OCI-M1 (cell line): ENCODE results near the gene PARN.
"Not testable (repeated sequence)": the region's sequence is repeated elsewhere in the genome, so short reads cannot be mapped to it uniquely, and the experiment has no call there.

Experiments
- DNase-seq: peaks from one replicate; lab custom pipeline; 2025; lab: John Stamatoyannopoulos, UW

The PARN gene

DNA sequence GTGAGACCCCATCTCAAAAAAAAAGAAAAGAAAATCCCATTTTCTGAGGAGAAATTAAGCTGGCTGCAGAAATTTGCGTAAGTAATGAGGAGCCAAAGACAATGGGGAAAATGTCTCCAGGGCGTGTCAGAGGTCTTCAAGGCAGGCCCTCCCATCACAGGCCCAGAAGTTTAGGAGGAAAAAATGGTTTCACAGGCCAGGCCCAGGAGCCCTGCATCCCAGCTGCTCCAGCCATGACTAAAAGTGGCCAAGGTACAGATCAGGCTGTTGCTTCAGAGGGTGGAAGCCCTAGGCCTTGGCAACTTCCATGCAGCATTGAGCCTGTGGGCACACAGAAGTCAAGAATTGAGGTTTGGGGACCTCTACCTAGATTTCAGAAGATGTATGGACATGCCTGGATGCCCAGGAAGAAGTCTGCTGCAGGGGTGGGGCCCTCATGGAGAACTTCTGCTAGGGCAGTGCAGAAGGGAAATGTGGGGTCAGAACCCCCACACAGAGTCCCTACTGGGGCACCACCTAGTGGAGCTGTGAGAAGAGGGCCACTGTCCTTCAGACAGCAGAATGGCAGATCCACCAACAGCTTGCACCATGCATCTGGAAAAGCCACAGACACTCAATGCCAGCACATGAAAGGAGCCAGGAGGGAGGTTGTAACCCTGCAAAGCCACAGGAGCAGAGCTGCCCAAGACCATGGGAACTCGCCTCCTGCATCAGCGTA is 55.2 kb downstream of the PARN start:
- not testable (repeated sequence) for DNase-seq

GRCh38 chr16:14572535-14572934 is 57.5 kb downstream of the PARN start:
- DNase-seq, result no peak

DNA sequence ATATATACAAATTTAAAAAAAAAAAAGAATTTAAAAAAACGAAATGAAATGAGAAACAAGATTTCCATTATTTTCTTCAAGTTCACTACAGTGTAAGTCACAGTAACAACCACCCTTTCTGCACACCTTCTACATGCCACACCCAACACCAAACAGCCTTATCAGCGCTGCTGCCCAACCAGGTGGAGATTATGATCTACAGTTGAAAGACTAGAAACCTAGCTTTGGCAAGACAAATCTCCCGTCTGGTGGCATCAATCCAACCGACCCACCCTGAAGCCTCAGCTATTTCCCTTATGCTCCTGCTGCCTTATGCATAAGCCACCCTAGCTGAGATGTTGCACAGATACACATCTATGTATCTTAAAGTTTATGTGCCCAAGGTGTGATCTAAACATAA is 60.8 kb downstream of the PARN start:
- no peak for DNase-seq

DNA sequence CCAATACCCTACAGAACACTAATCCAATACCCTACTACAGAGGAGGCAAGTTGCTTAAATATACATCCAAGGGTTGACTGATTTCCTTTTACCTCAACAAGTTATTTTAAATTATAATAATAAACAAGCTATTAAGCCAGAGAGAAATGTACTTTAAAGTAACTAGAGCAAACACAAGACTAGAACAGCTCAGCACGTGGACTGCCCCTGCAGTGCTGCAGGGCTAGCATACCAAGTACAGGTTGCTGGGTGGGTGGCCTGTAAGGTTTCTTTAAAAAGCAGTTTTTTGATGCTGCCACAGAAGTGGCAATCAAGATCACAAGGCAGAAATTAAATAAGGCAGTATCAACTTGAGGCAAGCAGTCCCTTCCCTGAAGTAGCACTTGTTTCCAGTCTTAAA is 63.5 kb downstream of the PARN start:
- DNase-seq, result no peak

DNA sequence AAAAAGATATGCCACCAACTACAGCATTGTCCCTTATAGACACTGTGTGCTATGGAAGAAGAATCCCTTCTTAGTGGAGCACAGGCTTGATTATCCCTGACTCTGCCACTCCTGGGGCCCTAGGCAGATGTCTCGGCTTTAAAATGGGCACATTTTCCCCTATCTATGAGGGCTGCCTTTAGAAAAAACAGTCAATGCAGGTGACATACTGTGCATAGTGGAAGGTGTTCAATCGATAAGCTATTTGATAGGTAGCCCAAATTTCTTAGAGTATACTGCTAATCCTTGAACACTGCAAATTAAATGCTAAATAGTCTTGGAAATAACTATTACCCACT is 64.4 kb downstream of the PARN start:
- DNase-seq, result no peak

GRCh38 chr16:14564861-14565687 is 65.0 kb downstream of the PARN start:
- no peak for DNase-seq

DNA sequence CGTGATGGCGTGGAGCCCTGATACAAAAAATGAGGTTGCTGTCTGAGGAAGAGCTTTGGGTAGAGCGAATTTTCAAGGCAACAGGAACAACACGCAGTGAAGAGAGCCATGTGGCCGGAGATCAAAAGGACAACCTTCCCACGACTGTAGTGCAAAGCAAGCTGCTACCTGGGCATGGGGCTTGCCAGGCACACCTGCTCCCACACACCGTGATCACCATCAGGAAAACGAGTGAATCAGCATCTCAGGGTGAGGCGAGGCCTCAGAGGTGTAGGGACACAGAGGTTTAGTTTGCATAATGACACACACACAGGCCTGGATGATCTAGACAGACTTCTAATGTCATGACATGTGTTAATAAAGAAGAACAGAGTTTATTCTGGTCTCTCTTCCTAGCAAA is 65.7 kb downstream of the PARN start:
- no peak for DNase-seq

DNA sequence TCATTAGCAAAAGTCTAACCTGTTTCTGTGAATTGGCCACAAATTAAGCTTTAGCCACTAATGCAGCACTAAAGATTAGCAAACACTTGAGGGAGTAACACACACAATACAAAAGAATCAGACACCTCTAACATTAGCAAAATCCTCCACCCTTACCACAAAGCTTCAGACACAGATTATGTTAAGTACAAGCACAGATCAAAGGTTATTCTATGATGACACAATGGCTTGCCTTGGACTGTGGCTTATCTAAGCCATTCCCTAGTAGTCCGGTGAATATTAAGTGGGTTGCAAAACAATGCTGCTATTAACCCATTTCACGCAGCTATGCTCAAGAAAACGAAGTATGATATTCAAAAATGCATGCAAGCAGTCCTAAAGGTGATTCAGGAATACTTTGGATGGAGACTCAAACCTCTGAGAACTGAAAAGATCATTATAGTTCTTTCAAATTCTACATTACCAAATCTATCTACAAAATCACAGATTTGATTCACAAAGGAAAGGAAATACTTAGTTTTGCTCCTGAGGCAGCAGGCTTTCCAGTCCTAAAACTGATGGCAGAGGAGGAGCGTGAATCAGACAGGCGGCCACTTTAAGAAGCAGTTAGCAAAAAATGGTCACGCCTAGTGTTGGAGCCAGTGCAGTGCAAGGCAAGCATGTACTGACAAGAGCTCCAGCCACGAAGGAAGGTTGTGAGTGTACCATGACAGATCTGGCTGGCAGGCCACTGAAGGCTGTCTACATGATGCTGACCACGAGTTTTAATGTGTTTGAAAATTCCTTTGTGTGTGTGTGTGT is 67.2 kb downstream of the PARN start:
- no peak for DNase-seq

DNA sequence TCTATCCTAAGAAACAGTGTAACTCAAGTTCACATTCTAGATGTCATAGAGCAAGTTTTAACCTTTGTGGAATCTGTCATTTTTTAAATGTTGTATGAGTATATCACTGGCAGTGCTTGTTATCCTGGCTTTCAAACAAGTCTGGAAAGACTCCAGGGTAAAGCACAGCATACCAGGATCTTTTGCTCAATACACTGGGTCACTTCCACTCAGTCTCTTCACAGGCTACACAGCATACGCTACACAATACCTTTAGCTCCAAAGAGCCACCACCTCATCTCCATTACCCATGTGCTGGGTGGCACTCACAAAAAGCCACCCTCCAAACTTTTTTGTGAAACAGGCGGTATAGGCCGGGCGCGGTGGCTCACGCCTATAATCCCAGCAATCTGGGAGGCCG is 69.5 kb downstream of the PARN start:
- DNase-seq, result no peak

- DNase-seq, result no peak
Measured at GRCh38 chr16:14559809-14560241, 70.2 kb downstream of the PARN start.

DNA sequence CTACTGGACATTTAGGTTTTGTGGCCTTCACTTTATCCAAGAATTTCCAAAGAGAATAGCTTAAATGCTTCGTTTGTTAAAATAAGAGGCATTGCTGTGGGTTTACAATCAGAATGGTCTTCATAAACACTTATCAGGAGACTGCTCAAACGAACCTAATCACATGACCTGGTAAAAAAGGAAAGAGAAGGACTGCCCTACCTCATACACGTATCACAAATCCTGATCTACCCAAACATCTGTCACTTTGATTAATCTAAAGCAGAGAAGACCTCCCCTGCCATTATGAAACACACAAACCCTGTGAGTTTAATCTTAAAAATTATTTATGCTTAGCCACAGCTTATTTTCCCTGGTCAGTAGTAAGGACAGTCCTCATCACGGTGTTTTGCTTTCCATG is 76.6 kb downstream of the PARN start:
- DNase-seq, result peak; percentile 17

DNA sequence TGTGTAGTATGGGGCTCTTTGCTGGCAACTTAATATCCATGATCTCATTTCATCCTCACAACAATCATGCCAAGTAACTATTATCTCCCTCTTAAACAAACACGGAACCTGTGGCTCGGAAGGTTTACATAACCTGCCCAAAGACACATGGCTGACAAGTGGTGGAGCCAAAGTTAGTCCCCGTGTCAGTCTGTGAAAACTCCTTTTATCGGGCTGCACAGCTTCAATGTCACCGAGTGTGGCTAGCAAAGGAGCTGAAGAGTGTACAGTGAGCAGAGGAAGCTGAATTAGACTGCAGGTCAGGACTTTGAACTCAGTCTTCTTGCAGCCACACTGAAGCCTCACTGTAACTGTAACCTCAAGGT is 80.3 kb downstream of the PARN start:
- no peak for DNase-seq

GRCh38 chr16:14548933-14549788 is 80.9 kb downstream of the PARN start:
- DNase-seq, result no peak

- no peak for DNase-seq
Measured at GRCh38 chr16:14545346-14545884, 84.6 kb downstream of the PARN start.

GRCh38 chr16:14544846-14545245 is 85.2 kb downstream of the PARN start:
- not testable (repeated sequence) for DNase-seq

GRCh38 chr16:14539631-14540030 is 90.4 kb downstream of the PARN start:
- no peak for DNase-seq

DNA sequence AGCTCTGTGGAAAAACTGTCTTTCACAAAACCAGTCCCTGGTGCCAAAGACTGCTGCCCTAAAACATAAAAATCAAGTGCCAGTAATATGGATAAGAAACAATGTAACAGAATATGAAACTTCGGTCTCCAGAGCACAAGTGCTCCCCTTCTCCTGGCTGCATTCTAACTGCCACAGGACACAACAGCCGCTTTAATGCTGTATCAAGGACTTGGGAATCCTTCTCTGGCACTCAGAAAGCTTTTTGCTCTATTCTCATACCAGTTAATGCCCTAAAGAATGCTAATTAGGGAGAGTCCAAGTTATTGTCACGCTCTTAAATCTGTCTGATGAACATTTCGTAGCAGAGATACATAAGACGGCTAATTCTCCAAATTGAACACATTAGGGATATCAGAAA is 90.9 kb downstream of the PARN start:
- no peak for DNase-seq

- DNase-seq, result no peak
Measured at GRCh38 chr16:14538604-14539003, 91.5 kb downstream of the PARN start.

DNA sequence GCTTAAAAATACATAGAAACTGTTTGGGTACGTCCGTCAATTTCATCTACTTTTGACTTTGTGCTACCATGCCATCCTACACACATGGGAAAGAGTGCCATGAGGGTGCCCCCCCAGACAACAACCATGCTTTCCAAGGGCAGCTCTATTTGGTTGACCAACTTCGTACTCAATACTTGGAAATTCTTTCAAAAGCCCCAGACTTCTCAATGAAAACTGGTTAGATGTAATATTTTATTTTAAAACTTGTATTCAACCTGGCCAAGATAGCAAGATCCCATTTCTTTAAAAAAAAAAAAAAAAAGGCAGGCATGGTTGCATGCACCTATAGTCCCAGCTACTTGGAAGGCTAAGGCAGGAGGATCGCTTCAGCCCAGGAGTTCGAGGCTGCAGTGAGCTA is 98.4 kb downstream of the PARN start:
- no peak for DNase-seq

DNA sequence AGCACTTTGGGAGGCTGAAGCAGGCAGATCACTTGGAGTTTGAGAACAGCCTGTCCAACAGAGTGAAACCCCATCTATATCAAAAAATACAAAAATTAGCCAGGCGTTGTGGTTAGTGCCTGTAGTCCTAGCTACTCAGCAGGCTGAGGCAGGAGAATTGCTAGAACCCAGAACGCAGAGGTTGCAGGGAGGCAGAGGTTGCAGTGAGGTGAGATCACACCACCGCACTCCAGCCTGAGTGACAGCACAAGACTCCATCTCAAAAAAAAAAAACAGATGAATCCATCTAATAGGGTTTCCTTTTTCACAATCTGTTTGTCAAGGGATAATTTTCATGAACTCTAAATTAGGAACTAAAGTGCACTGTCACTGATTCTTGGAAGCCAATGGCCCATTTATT is 99.0 kb downstream of the PARN start:
- no peak for DNase-seq

GRCh38 chr16:14530046-14530445 is 100.0 kb downstream of the PARN start:
- DNase-seq, result no peak
